ENCODE data around the gene ZNF891.

DNA sequence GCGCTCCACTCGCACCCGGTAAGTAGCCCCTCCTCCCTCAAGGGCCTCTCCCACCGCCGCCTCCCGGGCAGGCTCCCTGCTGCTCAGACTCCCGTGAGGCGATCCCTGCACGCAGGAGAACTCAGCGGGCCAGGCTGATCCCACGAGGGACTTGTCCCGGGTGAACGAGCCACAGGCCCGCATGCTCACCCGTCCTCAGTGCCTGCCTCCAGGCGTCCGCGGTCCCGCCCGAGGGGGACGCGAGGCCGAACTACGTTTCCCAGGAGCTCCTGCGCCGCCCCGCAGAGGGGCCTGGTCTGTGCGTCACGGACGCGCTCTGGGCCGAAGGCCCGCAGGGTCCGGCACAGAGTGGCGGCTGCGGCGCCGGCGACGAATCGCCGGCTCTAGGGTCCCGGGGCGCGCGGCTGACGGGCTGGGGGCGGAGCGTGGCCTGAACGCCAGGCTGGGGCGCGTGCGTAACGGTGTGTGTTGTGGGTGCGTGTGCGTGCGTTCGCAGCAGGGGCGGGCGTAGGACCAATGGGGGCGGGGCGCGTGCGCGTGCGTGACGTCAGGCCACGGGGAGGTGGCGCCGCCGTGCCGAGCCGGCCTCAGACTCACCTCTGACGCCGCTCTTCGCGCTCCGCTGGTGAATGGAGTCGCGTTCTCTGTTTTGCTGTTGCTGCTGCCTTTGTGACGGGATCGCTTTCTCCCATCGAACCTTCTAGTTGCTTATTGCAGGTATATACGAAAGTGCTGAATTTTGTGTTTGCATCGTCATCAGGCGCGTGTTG, at the start of gene ZNF891, which contains the start of gene ZNF10:
- TF ChIP-seq, protein P1, sequence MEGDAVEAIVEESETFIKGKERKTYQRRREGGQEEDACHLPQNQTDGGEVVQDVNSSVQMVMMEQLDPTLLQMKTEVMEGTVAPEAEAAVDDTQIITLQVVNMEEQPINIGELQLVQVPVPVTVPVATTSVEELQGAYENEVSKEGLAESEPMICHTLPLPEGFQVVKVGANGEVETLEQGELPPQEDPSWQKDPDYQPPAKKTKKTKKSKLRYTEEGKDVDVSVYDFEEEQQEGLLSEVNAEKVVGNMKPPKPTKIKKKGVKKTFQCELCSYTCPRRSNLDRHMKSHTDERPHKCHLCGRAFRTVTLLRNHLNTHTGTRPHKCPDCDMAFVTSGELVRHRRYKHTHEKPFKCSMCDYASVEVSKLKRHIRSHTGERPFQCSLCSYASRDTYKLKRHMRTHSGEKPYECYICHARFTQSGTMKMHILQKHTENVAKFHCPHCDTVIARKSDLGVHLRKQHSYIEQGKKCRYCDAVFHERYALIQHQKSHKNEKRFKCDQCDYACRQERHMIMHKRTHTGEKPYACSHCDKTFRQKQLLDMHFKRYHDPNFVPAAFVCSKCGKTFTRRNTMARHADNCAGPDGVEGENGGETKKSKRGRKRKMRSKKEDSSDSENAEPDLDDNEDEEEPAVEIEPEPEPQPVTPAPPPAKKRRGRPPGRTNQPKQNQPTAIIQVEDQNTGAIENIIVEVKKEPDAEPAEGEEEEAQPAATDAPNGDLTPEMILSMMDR (conservative IDR thresholded peaks at IDR 0.05; ENCODE audit: low read length), result no peak
- no peak for TF ChIP-seq EZH2phosphoT487 (IDR thresholded peaks at IDR 0.05; ENCODE audit: borderline replicate concordance, low read depth, low read length)

All from OCI-LY7 (cell line).